Natural killer cell (primary cell): ENCODE measurements around the gene EGR1. TPM values are rescaled to one million over a fixed set of nuclear protein-coding genes. Genes with fewer than 3 reads are reported as not detected.
A peak's percentile ranks its signal among the peaks of the same experiment; 100 is the strongest.

Experiments
- ATAC-seq, 3 donors: fragments of 150-1000 bp in 2 of 3; fragments of 200-7000 bp in 1 of 3; cut with Tn5 transposase; 1 replicate in 1 of 3; 2 replicates in 2 of 3; pipeline ENCODE4 v1.10.0; 2021; ENCODE audit warnings: mild to moderate bottlenecking in 2 of 3, moderate library complexity in 2 of 3
- DNase-seq, 2 donors: peaks; one replicate each; pipeline versions ENCODE4 v3.0.0 to v3.0.0-alpha.2; 2013 to 2021; ENCODE audit warnings: mixed read lengths in 1 of 2
- H3K27ac ChIP-seq: one replicate; pipeline ENCODE4 v1.5.1; 2013; ENCODE audit warnings: mild to moderate bottlenecking, low read length
- H3K27me3 ChIP-seq: one replicate; pipeline ENCODE4 v1.6.1; 2013; ENCODE audit warnings: low read length; ENCODE audit not compliant: control insufficient read depth, insufficient read depth
- H3K36me3 ChIP-seq: one replicate; pipeline ENCODE4 v1.6.1; 2013; ENCODE audit warnings: low read length; ENCODE audit not compliant: control insufficient read depth, insufficient read depth
- H3K4me1 ChIP-seq: one replicate; pipeline ENCODE4 v1.6.1; 2013; ENCODE audit warnings: low read length; ENCODE audit not compliant: control insufficient read depth, insufficient read depth
- H3K4me3 ChIP-seq: one replicate; pipeline ENCODE4 v1.5.1; 2013; ENCODE audit warnings: low read length
- H3K9me3 ChIP-seq: one replicate; pipeline ENCODE4 v1.6.1; 2013; ENCODE audit warnings: low read length; ENCODE audit not compliant: control insufficient read depth, insufficient read depth
- H3K27ac Mint-ChIP-seq, 2 donors: one replicate each; pipeline ENCODE4 v1.8.0; 2022; ENCODE audit warnings: mild to moderate bottlenecking in 2 of 2, mixed read lengths in 2 of 2, moderate library complexity in 1 of 2
- H3K27me3 Mint-ChIP-seq, 2 donors: one replicate each; pipeline ENCODE4 v1.8.0; 2022; ENCODE audit warnings: low read depth in 2 of 2, mixed read lengths in 2 of 2
- H3K36me3 Mint-ChIP-seq: one replicate; pipeline ENCODE4 v1.8.0; 2022; ENCODE audit warnings: mixed read lengths
- H3K4me1 Mint-ChIP-seq, 2 donors: one replicate each; pipeline ENCODE4 v1.8.0; 2022; ENCODE audit warnings: mixed read lengths in 2 of 2
- H3K4me3 Mint-ChIP-seq: one replicate; pipeline ENCODE4 v1.8.0; 2022; ENCODE audit warnings: mild to moderate bottlenecking, moderate library complexity, mixed read lengths
- H3K9me3 Mint-ChIP-seq, 2 donors: one replicate each; pipeline ENCODE4 v1.8.0; 2022; ENCODE audit warnings: mixed read lengths in 2 of 2
- CTCF ChIP-seq: fragments of 200-600 bp; IDR thresholded peaks from one replicate; pipeline ENCODE4 v1.8.0; 2022; ENCODE audit warnings: antibody characterized with exemption
- WGBS: methylation state at CpG from one replicate; pipeline ENCODE4 v1.1.7; 2013; ENCODE audit warnings: missing lambda C conversion rate; ENCODE audit not compliant: insufficient coverage; 5-methylcytosine and 5-hydroxymethylcytosine counted together
- intact Hi-C: fragments of 100-400 bp; cut with micrococcal nuclease; formaldehyde crosslinking; loops from one replicate; pipeline ENCODE4 v1.14.2; 2022
- total RNA-seq, 4 donors: library from RNA; stranded (reverse); fragments of 120-200 nt in 1 of 4; gene quantifications; one replicate each; pipeline versions ENCODE4 v1.2.3 to v1.2.4, GENCODE V29; 2013 to 2022

Gene EGR1
- total RNA-seq, 3 donors from 2014 or later (not counting 1 experiment from before 2014, with no cell fraction given) = 52.1 to 137 (median 84.8) TPM

GRCh38 chr5:138458384-138458783 lies 6.9 kb upstream of the EGR1 start:
- H3K4me1 ChIP-seq = peaks cover 37% of the 10 kb centered on the region
- H3K27ac ChIP-seq = peak overlapping the region; percentile 70
- Mint-ChIP-seq H3K9me3 (no peaks in the 10 kb centered on the region), H3K27me3 (no peaks in the 10 kb centered on the region), H3K36me3 (no peaks in the 10 kb centered on the region), H3K27ac (peak overlapping the region; percentile 98), H3K4me3 (no peak overlapping the region), H3K4me1 (peaks cover 34 to 46% of the 10 kb centered on the region in 2 donors)
- ATAC-seq (no peak), DNase-seq (no peak)
- 52% methylated on average over 10 of the region's 11 CpGs for WGBS
- intact Hi-C loops = no loop called here
- no peak overlapping the region for H3K4me3 ChIP-seq
- no peak for TF ChIP-seq CTCF
- no peaks in the 10 kb centered on the region for H3K36me3 ChIP-seq
- H3K27me3 ChIP-seq = no peaks in the 10 kb centered on the region
- H3K9me3 ChIP-seq = no peaks in the 10 kb centered on the region

DNA sequence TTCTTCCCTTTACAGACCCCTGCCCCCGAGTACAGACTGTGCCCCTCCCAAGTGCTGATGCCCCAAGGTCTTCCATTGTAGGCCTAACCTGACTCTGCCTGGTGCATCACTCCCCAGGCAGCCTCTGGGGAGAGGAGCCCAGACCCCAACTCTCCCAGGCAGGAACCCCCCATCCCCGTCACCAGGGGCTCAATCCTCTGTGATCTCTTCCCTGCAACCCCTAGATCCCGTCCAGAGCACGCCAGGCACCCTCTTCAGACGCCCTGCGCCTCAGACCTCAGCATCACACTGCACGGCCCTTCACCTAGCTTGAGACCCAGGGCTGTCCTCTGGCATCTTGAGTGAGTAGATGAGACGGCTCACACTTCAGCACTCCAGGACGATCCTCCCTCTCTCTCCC lies 6.4 kb upstream of the EGR1 start:
- no peaks in the 10 kb centered on the region for H3K27me3 ChIP-seq
- ATAC-seq (peak; percentile 43 to 47 (median 46)), DNase-seq (no peak)
- Mint-ChIP-seq H3K9me3 (no peaks in the 10 kb centered on the region), H3K4me3 (peak overlapping the region; percentile 84), H3K36me3 (no peaks in the 10 kb centered on the region), H3K4me1 (peaks cover 34 to 51% of the 10 kb centered on the region in 2 donors), H3K27ac (peak overlapping the region; percentile 98), H3K27me3 (no peaks in the 10 kb centered on the region)
- intact Hi-C loops = no loop called here
- no peak for TF ChIP-seq CTCF
- H3K4me3 ChIP-seq = no peak overlapping the region
- peaks cover 42% of the 10 kb centered on the region for H3K4me1 ChIP-seq
- H3K27ac ChIP-seq = peak overlapping the region; percentile 70
- 72% methylated on average over 9 of the region's 9 CpGs for WGBS
- H3K36me3 ChIP-seq = no peaks in the 10 kb centered on the region
- no peaks in the 10 kb centered on the region for H3K9me3 ChIP-seq

DNA sequence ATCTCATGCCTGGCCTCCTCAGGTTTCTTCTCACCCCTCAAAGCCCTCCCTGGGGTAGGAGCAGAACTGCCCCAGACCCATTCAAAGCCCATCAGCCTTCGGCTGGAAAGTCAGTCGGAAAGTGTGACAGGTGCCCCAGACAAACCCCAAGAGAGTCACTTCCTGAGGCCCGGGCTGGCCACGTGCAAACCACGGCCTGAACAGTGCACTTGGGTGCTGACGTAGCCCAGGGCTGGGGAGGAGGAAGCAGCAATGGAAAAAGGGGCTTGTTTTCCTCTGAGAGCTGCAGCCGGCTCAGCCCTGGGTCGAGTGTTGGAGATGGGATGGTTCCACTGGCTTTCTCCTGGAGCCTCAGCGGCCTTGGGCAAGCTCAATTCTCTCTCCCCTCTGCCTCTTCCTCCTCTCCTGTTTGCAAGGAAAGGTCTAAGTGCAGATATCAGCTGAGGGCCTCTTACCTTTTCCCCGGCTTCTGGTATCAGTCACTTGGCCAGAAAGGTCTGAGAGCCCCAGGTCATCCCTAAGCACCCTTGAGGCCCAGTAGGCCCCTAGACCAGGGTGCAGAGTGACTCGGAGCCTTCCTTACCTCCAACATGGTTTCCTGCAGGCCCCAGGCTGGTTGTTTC lies 5.9 kb upstream of the EGR1 start:
- WGBS = 23% methylated on average over 11 of the region's 11 CpGs
- Histone ChIP-seq H3K27ac (peak overlapping the region; percentile 70), H3K4me1 (peaks cover 45% of the 10 kb centered on the region), H3K36me3 (no peaks in the 10 kb centered on the region), H3K4me3 (no peak overlapping the region), H3K9me3 (no peaks in the 10 kb centered on the region), H3K27me3 (no peaks in the 10 kb centered on the region)
- H3K4me1 Mint-ChIP-seq = peaks cover 34 to 52% of the 10 kb centered on the region in 2 donors
- no peak for TF ChIP-seq CTCF
- DNase-seq (peak; percentile 83 to 89), ATAC-seq (peak; percentile 65 to 79 (median 73))
- H3K27ac Mint-ChIP-seq = peak overlapping the region; percentile 98
- no peaks in the 10 kb centered on the region for H3K27me3 Mint-ChIP-seq
- no peaks in the 10 kb centered on the region for H3K9me3 Mint-ChIP-seq
- peak overlapping the region; percentile 84 for H3K4me3 Mint-ChIP-seq
- no peaks in the 10 kb centered on the region for H3K36me3 Mint-ChIP-seq
- intact Hi-C loops = no loop called here
